IPS DF 19.7 (cell line): ENCODE results near the gene ATG4D.
"Not testable (repeated sequence)": the region's sequence is repeated elsewhere in the genome, so short reads cannot be mapped to it uniquely, and the experiment has no call there.

Source experiments
- DNase-seq: peaks from one replicate; pipeline ENCODE4 v3.0.0-alpha.2; 2013; ENCODE audit warnings: low read depth, low spot score

The ATG4D gene

DNA sequence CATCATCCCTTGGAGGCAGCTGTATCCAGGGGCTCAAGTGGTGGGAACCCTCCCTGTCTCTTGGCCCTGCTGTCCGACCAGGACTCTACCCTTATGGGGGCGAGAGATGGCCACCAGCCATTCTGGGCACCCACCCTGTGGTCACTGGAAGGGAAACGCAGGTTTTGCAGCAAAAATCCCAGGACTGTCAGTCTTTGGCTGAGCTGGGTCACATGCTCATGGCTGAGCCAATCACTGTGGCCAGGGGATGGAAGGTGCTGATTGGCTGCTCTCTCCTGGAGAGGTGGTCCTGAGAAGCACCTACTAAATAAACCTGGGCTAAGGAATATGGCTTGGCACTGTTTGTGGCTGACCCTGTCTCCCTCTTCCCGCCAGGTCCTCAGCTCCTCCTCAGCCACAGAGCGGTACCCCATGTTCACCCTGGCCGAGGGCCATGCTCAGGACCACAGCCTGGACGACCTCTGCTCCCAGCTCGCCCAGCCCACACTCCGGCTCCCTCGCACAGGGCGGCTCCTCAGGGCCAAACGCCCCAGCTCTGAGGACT is 8.9 kb downstream of the ATG4D start:
- DNase-seq, result no peak

DNA sequence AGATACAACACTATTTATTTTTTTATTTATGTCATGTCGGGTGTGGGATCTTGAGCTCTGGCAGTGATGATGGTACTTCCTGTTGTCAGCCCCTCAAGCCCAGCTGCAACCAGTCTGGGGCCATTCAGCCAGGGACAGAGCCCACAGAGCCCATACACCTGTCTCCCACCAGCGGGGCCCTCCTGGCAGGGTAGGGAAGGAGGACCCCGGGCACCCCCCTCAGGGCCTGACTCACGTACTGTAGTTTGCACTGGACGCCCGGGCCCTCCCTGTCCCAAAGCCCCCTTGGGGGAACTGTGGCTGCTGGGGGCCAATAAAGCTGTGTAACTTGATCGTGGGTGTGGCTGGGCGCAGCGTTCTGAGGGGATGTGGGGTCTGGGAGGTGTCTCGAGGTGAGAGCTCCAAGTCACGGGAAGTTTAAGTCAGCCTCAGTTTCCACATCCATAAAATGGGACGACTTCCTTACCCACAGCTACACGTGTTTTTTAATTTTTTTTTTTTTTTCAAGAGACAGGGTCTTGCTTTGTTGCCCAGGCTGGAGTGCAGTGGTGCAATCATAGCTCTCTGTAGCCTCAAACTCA is 9.5 kb downstream of the ATG4D start:
- no peak for DNase-seq

DNA sequence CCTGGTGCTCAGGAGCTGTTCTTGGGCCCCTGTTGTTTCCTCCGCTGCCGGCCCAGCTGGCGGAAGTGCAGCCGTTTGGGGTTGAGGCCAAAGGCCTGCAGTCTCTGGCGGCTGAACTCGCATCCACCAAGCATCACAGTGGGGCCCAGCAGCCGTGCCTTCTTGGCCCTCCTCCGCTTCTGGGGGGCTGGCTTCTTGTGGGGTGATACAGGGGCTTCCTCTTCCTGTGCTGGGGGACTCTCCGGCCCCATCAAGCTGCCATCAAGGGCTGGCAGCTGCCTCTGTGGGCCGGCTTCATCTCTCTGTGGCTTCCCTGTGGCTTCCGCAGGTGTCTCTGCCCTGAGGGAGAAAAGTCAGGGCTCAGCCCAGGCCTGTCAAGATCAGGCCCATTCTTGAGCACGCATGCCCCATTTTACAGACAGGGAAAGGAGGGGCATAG is 10.3 kb downstream of the ATG4D start:
- no peak for DNase-seq

DNA sequence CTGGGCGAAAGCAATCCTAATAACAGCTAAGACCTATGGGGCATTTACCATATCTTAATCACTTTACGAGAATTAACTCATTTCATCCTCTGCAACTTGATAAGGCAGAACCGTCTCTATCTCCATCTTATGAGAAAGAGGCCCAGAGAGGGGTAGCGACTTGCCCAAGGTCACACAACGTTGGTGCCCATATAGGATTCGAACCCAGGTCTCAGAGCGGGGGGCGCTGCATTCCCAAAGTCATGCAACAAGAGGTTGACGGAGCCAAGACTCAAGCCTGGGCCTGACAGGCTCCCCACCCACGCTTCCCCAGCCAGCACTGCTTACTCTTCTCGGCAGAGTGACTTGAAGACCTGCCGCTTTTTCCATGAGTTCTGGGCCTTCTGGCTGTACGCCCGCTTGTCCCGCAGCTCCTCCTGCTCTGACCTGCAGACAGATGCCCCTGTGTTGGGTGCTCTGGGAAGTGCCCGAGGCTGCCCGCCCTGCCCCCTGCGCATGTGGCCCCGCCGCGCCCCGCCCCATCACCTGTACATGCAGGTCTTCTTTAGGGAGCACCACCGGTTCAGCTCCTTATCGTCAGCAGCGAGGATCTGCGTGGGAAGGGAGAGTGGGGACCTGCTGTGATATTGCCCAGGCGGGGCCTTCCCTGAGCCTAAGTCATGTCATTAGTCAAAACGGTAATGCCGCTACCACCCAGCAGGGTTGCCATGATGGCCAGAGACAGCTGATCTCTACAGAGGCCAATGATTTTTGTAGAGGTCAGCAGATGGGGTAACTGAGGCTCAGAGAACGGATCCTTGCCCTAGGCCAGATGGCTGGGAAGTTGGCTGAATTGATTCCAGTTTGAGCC is 11.3 kb downstream of the ATG4D start:
- DNase-seq, result no peak

DNA sequence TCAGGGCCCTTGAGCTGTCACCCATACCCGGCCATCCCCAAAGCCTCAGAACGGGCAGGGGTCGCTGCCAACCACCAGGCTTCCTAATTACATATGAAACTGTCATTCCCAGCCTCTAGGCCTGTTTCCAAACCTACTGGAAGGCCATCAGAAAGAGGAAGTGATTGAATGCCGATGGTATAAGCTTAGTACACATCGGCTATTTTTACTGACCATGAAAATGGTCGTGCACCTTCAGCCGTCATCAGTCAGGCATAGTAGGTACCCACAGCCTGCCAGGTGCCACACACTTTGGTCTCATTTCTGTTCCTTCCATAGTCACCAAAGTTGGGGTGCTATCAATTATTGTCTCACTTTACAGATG is 11.9 kb downstream of the ATG4D start:
- no peak for DNase-seq

DNA sequence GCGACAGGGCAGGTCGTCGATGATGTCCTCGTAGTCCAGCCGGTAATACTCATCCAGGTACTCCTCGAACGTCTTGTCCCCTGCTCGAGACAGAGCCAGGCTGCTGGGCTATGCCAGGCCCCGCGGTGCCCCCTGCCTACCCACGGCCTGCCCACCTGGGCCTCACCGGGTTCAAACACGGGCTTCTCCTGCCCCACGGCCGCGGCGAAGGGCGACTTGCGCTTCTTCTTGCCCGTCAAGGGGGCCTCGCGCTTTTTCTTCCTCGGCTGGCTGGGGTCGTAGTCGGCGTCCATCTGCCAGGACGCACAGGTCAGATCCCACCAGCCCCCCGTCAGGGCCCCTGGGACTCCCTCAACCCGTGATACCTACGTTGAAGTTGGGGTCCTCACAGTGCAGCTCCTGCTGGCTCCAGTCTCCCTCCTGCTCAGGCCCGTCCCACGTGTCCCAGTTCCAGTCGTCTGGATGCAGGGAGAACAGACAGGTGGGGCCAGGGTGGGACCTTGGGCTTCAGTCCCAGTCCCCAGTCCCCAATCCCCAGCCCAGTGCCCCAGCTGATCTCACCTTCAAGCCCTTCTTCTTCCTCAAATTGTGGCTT is 14.0 kb downstream of the ATG4D start:
- no peak for DNase-seq

DNA sequence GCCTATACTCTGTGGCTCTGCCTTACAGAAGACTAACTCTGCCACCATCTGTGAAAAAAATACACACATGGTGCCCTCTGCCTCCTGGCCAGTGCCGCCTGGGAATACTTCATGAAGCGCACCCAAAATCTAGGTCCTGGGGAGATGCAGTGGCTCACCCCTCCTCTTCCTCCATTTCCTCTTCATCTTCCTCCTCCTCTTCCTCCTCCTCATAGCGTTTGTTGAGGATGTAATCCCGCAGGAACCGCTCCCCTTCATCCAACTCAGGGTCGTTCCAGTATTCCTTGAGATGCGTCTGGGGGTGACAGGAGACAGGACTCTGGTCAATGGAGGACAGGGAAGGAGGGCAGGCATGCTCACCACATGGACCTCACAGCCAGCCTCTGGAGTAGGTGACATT is 16.4 kb downstream of the ATG4D start:
- no peak for DNase-seq

DNA sequence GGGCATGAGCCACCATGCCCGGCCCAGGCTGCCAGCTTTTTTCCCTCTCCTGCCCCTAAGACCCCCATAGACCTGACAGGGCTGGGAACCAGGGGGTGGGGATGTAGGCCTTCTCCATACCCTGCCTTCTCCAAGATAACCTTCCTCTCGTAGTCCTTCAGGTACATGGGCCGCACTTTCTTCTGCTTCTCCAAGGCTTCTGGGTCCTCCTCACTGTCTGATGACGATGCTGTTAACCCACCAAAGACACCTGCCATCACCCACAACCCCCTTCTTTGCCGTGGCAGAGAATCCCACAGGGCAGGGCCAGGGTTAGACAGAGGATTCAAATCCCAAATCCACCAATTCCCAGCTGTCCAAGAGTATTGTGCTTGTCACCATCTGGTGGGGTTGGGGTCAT is 18.9 kb downstream of the ATG4D start:
- DNase-seq, result no peak

DNA sequence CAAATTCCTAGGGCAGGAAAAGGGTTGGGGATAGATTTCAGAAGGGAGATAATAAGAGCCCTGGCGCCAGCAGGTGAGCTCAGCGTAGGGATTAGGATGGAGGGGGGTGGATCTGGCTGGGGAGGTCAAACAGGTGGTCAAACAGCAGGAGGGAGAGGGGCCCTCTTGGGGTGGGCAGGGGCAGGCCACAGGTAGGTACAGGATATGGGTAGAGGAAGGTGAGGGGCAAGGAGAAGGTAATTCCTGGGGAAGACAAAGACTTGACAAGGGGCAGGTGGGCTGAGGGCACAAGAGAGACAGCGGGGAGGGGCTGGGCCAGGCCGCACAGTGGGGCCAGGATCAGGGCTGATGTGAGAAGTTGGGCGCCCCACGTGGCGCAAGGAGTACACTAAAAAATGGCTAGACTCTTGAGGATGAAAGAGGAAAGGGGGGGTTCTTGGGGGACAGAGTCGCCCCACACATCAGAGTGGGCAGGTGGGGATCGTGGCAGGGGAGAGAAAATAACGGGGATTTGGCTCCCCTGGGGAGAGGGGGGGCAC is 21.4 kb downstream of the ATG4D start:
- no peak for DNase-seq

DNA sequence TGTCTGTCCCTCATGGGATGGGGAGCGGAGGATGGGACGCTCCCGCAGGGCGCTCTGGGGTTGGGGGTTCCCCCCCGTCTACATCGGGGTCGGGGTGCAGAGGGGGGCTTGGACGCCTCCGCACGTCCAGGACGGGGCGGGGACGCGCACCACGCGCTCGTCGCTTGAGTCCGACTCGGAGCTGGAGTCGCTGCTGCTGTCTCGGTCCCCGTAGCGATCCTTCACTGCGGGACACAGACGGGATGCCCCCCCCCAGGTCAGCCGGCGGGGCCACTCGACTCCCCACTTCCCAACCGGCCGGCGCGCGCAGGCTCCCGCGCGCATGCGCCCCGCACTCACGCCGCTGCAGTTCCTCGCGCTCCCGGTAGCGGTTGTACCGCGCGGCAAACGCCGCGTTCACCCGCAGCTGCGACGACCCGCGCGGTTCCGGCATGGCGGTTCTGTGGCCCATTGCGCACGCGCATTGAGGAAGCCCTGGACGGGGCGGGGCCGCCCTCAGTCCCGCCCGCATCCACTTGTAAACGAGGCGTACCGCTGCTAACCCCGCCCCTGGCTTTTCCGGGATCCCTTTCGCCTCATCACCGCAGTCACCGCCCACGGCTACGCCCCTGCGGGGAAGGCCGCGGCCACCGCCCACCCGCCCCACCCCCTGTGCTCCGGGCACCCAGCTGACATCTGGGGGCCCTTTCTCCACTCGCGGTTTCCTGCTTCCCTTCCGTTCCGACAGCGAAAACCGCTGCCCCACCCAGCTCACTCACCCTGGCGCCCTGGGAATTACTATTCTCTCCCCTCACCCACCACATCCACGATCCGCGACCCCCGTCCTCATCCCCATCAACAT is 22.1 kb downstream of the ATG4D start, which contains the start of gene KRI1:
Gene KRI1 (minus strand): TSS at position 444 of the 841 bp plus-strand sequence. CDS start 11 bp downstream, at position 433.
- peak; percentile 67 for DNase-seq

DNA sequence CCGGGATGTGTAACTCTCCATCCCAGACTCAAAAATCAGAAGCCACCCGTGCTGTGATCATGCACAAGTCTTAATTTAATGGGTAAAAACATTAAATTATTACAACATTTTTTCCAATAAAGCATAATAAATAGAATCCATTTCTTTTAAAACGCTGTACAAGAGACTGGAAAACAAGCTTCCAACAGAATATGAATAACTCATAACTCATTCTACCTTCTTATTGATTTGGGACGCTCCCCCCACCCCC is 22.6 kb downstream of the ATG4D start:
- DNase-seq, result no peak

DNA sequence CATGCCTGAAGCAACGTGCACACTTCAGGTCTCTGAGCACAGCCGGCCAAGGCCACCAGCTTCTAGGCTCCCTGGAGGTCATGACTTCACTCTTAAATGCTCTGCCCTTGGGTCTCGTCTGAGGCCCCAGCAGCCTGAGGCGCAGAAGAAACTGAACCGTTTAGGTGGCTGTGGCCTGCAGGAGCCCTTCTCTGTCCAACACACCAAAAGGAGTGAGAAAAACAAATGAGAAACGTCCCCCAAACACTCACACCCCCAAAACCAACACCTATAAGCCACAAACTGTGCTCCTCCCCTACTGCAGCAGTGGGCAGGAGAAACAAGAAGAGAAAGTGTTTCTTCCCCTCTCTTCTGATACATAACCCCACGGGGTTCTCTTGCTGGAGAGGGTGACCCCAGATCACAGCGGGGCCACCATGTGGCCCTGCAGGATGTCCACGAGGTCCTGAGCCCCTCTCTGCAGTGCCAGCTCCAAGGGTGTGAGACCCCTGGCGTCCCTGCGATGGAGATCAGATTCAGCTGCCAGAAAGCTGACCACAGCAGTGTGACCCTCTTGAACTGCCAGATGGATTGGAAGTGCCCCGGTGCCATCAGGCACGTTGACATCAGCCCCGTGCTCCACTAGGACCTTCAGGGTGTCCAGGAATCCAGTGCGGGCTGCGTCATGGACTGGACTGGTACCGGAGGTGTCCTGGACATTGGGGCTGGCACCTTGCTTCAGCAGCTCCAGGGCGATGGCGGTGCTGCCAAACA is 23.1 kb downstream of the ATG4D start:
- no peak for DNase-seq

DNA sequence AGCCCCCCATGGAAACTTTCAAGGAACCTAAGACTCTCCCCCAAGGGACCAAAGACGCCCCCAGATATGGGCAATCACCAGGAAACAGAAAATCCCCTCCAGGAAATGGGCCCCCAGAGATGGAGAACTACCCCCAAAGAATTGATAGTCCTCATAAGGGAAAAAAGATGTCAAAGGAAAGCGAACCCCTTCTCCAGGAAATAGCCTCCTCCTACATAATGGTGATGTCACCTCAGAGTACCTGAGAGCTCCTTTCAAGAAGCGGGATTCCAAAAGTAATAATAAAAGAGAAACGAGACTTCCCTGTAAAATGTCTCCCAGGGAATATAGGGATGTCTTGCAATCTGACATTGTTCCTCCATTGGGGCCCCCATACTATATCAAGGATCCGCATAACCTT is 24.0 kb downstream of the ATG4D start:
- no peak for DNase-seq

DNA sequence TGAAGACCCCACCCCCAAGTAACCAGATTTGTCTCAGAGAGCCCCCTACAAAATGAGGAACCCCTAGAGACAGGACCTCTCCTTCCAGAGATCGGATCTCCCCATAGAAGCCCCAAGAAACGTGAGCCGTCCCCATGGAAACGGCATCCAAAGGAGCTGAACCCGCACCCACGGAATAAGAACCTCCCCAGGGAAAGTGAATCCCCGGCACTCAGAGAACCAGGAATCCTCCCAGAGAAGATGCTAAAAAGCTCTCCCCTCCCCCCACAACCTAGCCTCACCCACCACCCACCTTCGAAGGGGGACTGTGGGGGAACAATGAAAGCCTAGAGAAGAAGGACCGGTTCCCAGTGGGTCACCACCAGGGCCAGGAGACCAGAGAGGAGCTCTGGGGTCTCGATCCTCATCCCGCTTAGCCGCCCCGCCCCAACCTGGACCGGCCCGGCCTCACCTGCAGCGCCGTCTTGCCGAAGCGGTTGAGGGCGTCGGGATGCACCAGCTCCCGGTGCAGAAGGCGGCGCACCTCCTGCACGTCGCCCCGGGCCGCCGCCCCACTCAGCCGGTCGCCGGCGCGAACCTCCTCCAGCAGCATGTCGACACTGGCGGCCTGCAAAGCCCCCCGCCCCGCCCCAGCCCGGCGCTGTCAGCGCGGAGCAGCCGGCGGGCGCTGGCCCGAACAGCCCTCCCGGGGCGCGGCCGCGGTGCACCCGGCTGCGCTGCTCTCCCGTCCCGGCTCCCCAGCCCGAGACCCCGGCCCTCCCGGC is 24.5 kb downstream of the ATG4D start:
- DNase-seq, result no peak

DNA sequence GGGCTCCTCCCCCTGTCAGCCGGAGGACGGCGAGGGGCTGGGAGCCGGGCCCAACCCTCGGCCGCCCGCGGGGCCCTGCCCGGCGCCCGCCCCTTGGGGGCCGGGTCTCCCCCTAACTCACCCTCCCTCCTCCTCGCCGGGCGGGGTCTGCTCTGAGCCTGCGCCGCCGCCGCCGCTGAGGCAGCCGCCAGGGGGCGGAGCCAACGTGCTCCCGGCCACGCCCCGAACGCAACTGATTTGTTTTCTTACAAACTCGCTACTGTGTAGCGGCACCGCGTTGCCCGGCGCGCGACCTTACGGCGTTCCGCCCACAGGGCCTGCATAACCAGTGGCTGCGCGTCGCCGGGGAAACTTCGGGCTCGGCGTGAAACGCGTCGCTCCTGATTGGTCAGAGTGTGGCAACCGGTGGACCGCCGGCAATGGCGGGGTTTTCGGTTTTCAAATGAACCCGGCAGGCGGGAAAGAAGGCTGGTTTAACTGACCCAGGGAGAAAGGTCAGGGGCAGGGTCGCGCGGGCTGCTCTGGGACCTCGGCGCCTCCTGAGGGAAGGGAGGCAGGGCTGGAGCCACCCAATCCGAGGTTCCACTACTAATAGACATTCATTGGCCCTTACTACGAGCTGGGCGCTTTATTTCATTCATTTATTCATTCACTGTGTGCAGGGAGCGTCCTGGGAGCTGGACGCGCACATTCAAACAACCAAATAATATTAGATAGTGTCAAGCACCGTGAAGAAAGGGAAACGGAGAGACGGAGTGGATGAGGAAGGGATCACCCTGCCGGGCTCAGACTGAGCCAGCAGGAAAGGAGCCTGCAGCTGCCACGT is 25.3 kb downstream of the ATG4D start, which contains the start of gene CDKN2D:
Gene CDKN2D (minus strand): TSS at position 154 of the 826 bp plus-strand sequence. CDS start 326 bp downstream, outside the sequence.
- peak; percentile 91 for DNase-seq

DNA sequence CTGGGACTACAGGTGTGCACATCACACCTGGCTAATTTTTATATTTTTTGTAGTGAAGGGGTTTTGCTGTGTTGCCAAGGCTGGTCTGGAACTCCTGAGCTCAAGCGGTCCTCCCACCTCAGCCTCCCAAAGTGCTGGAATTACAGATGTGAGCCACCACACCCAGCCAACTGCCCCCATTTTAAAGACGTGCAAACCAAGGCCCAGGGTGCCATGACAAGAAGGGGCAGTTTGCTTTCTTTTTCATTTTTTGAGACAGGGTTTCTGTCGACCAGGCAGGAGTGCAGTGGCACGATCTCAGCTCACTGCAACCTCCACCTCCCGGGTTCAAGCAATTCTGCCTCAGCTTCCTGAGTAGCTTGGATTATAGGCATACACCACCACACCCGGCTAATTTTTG is 30.1 kb downstream of the ATG4D start:
- not testable (repeated sequence) for DNase-seq

DNA sequence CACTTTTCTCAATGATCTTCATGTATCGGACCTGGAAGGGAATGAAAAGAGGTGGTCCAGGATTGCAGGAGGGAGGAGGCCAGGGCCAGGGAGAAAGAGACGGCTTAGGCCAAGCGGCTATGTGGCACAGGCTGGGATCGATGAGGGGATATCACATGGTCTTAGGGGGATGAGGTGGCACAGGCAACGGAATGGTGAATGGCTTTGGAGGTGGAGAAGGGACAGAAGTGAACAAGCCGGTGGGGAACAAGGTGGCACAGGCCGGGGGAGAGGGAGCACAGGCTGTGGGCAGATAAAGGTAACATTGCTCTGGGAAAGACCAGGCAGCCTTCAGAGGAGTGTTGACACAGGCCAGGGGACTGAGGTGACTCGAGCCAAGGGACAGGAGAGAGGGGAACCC is 30.8 kb downstream of the ATG4D start:
- no peak for DNase-seq

DNA sequence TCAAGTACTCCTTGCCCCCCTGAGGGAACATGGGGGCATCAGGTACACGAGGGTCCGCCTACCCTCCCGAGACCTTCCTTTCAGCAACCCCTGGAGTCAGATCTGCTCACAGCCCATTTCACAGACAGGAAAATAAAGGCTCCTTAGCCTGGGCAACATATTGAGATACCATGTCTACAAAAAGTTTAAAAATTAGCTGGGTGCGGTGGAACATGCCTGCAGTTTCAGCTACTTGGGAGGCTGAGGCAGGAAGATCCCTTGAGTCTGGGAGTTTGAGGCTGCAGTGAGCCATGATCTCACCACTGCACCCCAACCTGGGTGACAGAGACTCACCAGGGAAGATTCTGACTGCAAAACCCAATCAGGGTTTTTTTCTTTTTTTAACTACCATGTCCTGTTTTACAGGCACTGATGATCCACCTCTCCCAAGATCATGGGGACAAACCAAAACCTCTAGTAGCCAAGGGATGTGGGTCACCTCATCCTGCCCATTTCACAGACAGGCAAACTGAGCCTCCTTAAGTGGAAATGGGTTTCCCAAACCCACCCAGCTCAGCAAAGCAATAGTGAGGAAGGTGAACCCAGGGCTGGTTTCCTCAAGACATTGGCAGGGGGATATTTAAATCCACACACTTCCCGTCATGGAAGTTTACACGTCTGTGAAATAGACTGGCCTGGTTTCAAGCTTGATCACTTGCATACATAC is 31.5 kb downstream of the ATG4D start:
- no peak for DNase-seq

DNA sequence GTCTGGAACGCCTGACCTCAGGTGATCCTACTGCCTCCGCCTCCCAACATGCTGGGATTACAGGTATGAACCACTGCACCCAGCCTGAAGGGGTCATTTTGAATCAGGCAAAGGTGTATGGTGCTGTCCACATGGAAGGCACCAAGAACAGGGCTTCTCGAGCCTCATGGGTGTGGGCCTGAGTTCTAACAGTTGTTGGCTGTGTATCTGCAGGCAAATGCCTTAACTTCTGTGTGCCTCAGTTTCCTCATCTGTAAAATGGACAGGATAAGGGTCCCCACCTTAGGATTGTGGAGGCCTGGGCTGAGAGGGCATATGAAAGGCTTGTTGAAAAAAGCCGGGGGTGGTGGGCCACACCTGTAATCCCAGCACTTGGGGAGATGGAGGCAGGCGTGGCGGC is 34.2 kb downstream of the ATG4D start:
- no peak for DNase-seq
